Measurements from ENCODE around the gene LONP1.

DNA sequence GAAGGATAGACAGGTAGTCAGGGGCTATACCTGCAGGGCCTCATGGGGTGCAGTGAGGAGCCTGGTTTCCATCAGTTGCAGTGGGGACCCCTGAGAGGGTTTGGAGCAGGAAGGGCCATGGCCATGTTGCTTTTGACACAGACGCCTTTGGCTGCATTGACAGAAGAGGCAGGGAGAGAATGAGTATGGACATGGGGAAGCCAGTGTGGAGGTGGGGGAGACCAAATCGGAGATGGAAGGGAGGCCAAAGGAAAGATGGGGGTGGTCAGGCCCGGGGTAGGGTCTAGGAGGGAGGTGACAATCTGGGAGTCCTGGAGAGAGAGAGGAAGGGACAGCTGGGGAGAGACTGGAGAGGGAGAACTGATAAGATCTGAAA is 37.9 kb downstream of the LONP1 start:
- TF ChIP-seq, protein P1, sequence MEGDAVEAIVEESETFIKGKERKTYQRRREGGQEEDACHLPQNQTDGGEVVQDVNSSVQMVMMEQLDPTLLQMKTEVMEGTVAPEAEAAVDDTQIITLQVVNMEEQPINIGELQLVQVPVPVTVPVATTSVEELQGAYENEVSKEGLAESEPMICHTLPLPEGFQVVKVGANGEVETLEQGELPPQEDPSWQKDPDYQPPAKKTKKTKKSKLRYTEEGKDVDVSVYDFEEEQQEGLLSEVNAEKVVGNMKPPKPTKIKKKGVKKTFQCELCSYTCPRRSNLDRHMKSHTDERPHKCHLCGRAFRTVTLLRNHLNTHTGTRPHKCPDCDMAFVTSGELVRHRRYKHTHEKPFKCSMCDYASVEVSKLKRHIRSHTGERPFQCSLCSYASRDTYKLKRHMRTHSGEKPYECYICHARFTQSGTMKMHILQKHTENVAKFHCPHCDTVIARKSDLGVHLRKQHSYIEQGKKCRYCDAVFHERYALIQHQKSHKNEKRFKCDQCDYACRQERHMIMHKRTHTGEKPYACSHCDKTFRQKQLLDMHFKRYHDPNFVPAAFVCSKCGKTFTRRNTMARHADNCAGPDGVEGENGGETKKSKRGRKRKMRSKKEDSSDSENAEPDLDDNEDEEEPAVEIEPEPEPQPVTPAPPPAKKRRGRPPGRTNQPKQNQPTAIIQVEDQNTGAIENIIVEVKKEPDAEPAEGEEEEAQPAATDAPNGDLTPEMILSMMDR (IDR thresholded peaks at IDR 0.05): no peak
- TF ChIP-seq POLR2A (IDR thresholded peaks at IDR 0.05): no peak
